ENCODE measurements around the gene PARP4. TPM values are rescaled to one million over a fixed set of nuclear protein-coding genes. Genes with fewer than 3 reads are reported as not detected.
"Not testable (repeated sequence)": the region's sequence is repeated elsewhere in the genome, so short reads cannot be mapped to it uniquely, and the experiment has no call there.

PARP4 gene
- polyA plus RNA-seq, 3 donors, result 47.1 to 59.0 (median 51.4) TPM

DNA sequence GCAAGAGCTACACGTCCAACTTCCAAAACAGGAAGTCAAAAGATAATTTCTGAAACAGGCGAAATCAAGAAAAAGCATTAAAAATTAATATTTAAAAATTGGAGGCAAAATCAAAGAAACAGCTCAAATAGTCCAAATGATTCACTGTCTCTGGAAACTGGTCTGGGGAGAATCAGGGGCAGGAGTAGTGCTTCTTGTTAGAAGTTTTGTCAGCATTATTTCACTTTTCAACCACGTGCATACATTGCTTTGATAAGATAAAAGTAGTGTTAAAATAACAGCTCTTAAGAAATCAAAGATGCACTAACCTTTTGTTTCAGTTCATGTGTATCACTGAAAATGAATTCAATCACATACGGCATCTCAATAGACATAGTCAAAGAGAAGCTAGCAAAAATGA is 53.8 kb downstream of the PARP4 start:
- no peak for DNase-seq

DNA sequence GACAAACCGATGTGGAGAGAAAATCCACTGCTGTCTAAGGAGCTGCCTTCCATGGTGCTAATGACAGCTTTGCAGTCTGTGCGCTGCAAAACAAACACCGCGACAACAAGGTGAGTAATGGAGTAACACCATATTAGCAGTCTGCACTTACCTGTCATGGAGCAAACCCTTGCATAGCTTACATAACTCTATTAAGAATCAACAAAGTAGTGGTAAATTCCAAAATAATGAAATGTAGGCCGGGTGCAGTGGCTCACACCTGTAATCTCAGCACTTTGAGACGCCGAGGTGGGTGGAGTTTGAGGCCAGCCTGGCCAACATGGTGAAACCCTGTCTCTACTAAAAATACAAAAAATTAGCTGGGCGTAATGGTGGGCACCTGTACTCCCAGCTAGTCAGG is 56.2 kb downstream of the PARP4 start:
- DNase-seq, result no peak

DNA sequence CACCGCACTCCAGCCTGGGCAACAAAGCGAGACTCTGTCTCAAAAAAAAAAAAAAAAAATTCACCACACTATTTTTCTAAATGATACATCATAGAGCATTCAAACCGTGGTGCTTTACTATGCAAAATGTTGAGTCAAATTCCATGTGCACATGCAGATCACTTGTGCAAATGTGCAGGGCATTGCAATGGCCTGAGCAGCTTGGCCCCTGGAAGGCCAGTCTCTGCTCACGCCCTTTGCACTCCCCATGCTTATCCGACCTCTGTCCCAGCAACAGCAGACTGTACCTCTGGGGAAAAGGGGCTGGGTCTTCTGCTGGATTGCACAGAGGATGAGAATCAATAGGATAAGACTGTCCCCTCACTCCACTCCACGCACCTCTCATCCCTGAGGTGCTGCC is 58.5 kb downstream of the PARP4 start:
- DNase-seq, result no peak

DNA sequence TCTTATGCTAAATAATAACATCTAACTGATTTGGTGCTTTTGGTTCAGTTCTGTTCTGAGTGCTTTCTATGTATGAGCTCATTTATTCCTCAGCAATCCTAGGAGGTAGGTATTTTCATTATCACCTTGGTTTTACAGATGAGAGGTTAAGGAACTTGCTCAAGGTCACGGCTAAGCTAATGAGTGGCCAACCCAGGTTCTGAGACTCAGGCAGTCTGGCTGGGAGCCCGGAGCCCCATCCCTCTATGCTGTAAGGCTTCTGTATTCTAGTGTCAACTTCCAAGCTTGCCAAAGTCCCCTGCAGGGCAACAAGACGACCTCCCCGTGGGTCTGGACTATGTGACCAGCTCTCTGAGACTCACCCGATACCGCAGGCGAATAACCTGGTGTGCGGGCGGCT is 60.5 kb downstream of the PARP4 start:
- DNase-seq, result peak; percentile 5

DNA sequence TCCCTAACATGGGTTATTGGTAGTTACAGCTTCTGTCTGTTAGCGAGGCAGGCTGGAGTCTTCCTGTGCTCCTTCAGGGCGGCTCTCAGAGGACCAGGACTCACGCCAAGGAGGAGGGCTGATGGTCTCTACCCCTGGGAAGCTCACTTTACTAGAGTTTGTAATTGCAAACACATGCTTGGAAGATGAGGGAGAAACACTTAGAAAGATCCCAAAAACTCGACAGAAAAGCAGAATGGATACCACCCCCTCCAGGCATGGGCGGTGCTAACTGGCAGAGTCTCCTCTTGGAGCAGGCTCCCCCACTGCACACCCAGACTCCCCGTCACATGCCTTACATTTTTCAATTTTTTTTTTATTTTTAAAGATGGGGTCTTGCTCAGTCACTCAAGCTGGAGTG is 62.0 kb downstream of the PARP4 start:
- DNase-seq, result no peak

DNA sequence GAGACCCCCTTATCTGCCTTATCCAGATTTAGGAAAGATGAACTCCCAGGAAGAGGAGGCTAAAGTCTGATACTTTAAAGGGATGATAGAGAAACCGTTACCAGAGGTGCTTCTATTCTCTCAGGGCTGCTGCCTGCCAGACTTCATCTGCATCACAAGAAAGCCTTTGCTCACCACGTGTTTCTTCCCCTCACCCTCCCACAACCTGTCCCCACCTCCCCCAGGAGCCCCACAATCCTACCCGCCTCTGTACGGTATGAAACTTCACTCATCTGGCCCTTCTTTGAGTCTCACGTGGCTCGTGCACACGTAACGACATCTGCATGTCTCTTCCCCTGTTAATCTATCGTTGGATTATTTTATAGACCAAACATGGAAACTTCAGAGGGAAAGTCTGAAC is 67.7 kb downstream of the PARP4 start:
- not testable (repeated sequence) for DNase-seq

DNA sequence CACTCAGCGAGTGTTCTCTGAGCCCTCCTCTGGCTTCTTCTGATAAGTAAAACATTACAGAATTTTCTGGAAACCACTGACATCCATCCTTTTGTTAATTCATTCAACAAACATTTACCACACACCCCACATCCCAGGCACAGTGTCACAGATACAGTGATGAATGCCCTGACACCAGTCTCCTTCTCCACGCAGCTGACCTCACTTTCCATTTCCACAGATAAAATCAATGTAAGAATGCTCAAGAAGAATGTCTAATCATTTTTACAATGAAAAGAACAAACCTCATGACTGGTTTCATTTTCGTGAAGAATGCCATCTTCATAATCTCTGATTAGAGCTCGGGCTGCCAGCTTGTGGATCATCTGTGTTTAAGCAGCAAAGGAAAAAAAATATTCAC is 69.2 kb downstream of the PARP4 start:
- DNase-seq, result no peak

DNA sequence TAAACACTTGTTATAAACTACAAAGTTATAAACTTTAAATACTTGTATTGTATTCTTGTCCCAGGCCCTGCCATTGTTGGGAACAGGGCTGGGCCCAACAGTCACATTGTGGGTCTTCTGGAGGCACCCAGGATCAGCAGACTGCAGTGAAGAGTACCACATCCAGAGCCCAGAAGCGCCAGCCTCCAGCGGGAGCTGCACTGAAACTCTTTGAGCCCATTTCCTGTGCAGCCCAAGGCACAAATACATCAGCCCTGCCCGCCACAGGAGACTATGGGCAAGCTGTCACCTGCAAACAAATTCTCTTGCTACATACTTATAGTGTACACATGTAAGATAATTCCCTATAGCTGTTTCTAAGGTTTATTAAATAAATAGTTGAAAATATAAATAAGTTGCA is 86.5 kb downstream of the PARP4 start:
- DNase-seq, result not testable (repeated sequence)

DNA sequence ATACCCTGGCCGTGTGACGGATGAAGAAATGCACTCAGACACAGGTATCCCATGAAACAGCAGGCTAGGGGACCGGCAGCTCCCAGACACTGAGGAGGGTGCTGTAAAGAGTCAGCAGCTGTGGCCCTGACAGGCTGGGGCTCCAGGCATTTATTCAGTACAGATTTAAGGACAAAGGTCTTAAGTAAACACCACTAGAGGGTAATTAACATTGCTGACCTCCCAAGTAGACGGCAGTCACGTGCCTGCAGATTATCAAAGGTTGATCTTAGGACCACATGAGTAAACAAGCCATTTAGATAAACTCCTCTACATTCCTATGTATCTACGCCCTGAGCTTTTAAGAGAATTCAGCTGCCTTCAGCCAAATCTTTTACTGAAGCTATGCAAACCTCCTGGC is 92.9 kb downstream of the PARP4 start:
- not testable (repeated sequence) for DNase-seq

DNA sequence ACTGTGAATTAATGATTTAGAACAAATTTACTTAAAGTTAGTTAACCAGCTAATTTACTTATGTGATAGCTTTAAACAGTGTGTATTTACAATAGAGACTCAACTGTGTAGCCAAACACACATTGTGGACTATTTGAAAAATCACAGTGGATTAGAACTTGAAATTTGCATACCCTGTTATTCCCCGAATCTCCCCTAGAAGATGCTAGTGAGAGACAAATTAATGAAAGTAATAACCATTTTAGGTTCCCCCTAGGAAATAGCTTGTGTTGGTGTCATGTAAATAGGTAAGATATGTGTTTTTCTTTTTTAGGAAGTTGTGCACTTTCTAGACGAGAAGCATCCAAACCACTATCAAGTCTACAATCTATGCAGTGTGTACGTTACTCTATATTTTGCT is 104.7 kb downstream of the PARP4 start:
- no peak for DNase-seq

DNA sequence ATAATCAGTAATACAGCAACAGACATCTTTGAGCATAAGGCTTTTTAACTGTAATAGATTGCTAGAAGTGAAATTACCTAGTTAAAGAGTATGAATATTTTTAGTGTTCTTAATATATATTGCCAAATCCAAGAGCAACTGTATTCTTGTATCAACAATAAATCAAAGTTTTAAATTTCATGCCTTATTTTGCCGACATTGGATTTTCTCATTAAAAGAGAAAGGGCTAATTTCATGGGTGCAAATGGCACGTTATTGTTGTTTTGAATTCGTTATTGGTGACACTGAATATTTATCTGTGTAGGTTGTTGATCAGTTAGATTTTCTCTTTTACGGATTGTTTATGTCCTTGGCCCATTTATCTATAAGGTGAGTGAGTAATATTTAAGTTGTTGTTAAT is 106.1 kb downstream of the PARP4 start:
- no peak for DNase-seq

DNA sequence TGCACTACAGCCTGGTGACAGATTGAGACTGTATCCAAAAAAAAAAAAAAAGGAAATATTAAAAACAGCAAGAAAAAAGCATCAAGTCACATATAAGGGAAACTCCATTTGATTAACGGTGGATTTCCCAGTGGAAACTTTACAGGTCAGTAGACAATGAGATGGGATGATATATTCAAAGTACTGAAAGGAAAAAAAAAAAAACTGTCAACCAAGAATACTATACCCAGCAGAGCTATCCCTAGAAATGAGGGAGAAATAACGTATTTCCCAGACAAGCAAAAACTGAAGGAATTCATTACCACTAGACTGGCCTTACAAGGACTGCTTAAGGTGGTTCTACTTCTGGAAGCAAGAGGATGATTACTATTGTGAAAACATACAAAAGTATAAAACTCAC is 115.8 kb downstream of the PARP4 start:
- DNase-seq, result no peak

DNA sequence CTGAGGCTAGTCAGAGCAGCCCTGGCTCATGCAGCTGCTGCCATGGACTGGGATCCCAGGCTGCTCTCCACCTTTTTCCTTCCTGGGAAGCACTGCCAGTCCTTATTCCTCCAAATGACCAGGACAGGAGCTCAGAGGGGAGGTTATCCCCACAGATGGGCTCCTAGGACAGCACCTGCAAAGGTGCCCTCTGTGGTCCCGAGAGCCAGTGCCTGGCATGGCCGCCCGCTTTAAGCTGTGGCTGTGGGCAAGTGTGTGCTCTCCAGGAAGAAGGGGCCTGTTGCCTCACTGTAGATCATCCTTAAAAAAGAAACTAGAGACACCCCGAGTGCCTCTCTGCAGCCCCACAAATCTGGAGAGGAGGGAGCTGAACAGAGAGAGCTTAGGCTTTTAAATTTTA is 119.6 kb downstream of the PARP4 start:
- no peak for DNase-seq

DNA sequence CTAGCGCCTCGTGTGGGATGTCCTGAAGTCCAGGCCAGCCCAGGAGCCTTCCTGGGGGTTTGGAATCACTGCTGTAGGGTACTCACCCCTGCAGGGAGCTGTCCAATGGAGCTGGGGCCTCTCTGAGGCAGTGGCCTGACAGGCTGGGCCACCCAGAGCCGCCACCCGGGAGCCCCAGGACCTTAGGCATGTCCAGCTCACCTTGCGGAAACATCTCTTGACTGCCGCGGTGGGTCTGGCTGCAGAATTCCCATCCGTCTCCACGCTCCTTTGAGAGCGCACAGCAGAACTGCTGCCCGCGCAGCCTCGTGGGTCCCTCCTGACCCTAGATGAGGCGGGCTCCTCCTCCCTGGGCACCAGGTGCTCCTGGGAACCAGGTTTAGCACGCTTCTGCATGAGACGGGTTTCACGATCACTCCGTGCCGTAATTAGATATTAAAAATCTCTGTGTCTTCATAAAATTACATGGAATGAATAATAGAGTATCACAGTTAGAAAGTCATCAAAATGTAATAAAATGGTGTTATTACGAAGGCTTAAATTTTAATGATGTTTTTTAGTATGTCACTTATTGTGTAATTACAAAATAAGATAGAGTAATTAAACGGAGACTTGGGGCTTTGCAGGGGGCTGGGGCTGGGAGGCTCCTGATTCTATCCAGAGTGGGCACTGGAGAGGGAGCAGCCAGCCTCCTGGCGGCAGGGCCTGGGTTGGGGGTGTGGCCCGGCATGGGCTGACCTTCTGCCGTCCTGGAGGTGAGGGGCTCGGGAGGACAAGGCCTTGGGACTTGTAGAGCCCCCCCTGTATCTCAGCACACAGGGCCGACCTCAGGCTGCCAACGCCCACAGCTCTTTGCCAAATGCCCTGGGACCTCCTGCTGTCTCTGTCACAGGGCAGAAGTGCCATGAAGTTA is 120.6 kb downstream of the PARP4 start:
- DNase-seq, result not testable (repeated sequence)

DNA sequence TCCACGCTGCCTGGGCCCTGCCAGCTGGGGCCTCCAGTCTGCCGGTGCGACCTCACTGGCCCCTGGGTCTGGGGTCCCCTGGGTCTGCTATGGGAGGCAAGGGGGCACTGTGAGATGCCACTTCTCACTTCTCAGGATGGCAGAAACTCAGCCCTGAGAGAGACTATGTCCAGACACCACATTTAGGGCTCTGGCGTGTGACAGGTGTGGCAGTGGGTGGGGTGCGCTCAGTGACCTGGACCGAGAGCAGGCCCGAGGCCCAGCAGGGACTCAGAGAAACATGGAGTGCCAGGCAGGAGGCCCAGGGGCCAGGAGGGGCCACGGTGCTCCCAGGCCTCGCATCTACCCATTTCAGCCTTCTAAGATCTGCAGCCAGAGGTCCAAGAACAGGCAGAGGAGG is 121.8 kb downstream of the PARP4 start:
- not testable (repeated sequence) for DNase-seq

DNA sequence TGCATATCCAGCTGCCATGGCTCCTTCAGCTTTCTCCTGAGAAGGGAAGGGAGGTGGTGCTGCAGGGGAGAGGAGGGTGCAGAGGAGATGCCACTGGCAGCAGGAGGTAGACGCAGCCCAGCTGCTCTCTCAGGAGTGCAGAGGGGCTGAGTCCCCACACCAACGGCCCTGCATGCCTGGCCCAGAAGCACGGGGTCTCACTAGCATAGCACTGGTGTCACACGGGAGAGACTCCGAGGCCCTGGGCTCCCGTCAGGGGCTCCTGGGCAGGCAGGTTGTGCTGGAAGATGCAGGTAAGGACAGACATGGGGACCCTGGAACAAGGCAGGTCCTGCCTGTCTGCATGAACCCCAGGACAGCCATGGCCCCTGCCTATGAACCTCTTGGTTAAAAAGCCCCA is 123.1 kb downstream of the PARP4 start:
- no peak for DNase-seq

DNA sequence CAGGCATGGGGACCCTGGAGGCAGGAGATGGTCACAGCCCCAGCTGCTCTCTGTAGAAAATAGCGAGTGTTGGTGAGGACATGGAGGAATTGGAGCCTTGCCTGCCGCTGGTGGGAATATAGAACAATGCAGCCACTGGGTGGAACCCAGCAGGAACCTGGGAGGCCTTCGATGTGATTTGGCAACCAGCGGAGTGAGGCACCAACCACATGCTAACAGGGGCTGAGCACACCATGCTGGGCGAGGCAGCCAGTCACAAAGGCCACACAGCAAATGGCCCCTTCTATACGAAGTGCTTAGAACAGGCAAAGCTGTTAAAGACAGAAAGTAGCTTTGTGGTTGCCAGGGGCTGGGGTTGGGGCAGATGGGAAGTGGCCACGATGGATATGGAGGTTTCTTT is 123.8 kb downstream of the PARP4 start:
- not testable (repeated sequence) for DNase-seq

DNA sequence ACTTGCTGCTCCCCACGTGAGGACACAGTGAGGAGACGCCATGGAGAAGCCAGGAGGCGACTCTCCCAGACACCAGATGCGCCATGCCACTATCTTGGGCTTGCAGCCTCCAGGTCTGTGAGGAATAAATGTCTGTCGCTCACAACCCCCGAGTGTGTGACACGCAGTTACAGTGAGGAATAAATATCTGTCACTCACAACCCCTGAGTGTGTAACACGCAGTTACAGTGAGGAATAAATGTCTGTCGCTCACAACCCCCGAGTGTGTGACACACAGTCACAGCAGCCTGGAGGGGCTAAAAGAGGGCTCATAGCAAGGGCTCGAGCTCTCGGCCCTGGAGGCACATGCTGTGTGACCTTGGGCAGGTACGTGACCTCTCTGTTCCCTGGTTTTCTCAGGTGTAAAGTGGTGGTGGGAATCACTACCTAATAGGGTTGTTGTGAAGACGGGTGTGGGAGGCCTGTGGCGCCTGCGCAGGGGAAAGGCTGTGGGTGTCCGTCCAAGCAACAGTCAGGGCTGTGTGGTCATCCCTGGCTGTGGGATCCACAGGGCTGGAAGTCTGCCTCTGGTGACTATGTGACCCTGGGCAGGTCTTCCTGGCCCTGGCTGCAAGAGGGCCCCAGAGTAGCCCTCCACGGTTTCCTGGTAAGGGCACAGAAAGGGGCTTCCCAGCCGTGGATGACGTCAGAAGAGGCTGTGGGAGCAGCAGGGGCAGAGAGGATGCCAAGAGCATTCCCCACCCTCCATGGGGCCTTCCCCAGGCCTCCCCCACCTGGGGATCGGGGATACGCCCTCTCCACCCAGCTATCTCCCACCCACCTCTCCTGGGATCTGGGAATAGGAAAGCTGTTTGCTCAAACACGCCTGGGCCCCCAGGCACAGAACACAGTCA is 125.5 kb downstream of the PARP4 start:
- no peak for DNase-seq

DNA sequence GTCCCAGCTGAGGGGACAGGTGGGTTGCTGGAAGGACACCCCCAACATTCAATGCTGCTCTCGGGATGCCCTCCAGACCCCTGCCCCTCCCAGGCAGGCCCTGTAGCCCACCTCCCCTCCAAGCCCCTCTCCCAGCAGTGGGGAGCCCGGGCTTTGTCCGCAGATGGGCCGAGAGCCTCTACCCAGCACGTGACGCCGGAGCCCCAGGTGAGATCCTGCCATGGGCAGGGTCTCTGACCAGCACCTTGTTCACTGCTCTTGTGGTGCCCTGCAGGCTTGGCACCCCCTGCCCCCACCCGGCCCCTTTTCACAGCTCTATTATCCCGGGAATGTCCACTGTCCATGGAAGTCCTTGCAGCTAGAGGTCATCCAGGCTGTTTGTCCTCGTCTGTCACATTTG is 126.7 kb downstream of the PARP4 start:
- DNase-seq, result peak; percentile 14

DNA sequence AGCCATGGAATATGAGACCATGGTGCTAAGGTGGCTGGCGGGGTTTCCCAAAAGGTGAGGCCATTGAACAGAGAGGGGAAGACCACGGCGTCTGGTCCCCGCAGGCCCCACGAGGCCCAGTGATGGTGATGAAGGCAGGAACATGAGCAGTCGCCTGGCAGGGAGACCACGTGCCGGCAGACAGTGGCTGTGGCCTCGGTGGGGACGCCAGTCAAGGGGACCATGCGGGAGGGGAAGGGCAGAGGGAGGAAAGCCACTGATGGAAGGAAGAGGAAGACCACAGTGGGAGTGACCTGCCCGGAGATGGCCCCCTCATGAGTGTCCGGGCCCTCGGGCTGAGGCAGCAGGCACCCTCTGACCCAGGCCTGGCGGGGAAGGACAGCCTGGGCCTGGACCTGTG is 127.6 kb downstream of the PARP4 start:
- not testable (repeated sequence) for DNase-seq

DNA sequence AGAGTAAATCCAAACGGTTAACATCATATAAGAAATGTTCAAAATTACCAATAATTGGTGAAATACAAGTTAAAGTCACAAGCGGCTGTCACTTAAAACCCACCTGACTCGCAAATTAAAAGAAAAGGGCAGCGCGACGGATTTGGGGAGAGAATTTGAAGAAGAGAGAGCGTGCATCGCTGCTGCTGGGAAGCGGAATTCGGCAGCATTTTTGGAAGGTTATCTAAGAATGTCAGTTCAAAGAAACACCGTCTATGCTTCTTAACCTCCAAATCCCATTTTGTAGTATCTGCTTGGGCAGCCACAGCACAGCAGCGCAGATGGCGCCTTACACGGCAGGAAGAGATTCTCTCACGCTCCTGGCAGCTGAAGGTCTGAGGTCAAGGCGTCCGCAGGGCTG is 128.5 kb downstream of the PARP4 start:
- not testable (repeated sequence) for DNase-seq

DNA sequence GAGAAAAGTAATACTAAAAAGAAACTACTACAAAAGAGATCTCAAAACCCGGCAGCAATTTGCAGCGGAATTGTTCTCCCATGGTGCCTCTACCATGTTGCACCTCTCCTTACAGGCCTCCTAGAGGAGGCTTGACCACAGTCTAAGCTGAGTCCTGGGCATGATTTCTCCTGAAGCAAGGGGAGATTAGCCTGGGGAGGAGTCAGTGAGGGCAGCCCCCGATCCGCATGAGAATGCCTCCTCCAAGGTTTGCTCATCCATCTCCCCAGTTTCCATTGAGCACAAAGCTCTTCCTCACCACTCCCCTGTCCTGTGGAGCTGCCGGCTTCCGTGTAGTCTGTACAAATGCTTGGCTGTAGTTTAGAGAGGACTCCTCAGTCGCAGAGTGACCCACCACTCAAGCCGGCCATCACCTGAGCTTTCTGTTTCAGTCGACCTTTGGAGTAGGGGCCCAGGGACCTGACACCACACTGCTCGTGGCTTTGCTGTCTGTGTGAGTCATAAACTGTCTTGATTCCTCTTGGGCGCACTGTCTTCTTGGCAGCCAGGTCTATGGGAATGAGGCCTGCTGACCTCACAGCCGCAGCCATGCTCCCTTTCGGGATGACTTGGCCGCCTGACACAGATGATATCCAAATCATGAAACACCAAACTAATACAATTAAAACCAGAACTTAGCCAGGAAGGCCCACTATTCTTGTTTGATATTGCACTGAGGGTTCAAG is 130.9 kb downstream of the PARP4 start:
- no peak for DNase-seq

Data from renal pelvis (tissue), 4 donors.